C1 segment of cervical spinal cord (tissue), 14 donors: ENCODE data around the gene SRCIN1.
A peak's percentile ranks its signal among the peaks of the same experiment; 100 is the strongest.

Source experiments
- DNase-seq, 14 donors: peaks; one replicate each; lab custom pipeline; 2025; lab: John Stamatoyannopoulos, UW

Gene SRCIN1

DNA sequence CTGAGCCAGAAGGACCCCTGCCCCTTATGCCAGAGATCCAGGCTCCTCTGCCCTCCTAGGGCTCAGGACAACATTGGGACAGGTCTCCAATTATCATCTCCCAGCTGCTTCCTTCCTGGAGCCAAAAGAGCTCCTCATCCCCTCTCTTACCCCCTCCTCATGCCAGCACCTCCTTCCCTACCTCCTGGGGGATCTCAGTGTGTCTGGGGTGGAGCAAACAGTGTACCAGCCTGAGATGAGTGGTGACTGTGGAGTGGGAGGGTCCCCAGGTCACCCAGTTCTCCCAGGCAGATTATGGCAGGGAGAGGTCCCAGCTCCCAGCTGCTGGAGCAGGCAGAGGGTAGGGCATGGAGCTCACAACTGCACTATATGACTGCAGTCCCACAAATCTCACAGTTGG is 23.7 kb downstream of the SRCIN1 start:
- DNase-seq = no peak

DNA sequence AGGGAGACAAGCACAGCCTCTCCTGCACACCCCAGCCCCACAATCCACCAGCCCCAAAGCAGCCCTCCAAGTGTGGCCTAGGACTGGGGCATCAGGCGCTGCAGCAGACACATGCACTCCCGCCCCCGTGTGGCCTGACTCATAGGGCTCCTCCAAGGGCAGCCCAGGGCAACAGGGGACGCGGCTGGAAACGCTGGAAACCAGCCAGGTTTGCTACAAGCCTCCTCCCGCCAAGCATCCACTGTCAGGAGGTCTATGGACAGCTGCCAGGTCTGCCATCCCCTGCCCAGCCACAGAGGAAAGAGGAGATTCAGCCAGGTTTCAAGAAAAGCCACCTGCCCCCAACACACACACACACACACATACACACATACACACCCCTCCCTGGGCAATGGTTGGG is 25.8 kb downstream of the SRCIN1 start:
- DNase-seq = peak in 10 of 14 donors; percentile 17 to 75 (median 42)

DNA sequence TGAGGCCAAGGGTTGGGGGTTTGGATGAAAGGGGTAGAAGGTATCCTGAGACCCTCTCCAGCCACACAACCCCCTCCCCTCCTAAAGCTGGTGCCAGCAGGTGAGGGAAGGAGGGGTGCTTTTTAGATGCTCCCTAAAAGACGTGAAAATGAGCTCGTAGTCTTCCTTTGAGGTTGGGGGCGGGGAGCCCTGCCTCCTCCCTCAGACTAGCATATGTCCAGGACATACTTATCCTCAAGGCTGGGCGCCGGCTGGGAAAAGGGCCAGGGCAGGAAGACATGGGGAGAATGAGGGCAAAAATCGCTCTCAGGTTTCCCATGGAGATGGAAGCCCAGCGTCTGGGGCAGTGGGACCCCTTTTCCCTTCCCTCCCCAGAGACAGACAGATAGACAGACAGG is 26.7 kb downstream of the SRCIN1 start:
- peak in 1 of 14 donors; percentile 58 for DNase-seq

DNA sequence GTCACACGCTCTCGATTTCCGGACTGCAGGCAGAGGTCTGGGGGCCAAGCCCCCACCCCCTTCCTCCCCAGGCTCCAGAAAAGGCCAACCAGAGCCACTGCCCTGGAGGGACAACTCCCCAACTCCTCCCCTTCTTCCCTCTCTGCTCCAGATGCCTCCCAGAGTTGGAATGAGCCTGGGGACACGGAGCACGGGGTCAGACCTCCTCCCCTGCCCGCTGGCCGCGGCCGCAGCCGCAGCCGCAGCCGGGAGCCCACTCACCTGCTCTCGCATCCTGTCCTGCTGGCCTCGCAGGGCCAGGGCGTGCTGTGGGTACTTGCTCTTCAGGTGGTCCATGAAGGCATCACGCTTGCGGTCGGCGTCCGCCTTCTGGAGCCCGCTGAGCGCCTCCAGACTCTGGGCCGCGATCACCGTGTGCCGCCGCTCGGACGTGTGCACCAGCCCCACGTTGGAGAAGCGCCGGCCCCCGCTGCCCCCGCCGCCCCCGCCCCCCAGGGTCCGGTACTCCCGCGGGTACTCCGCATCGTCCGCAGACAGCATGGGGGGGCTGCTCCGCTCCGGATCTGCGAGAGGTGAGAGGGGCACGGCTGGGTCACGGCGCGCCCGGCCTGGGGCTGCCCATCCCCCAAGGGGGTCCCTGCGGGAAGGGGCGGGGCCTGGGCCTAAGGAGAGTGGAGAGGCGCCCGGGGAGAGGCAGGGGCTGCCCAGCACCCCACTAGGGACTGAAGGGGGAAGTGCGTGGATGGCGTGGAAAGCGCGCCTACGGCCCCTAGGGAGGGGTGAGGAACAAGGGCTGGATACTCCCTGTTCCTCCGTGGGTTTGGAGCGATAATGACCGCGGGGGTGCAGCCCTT is 27.3 kb downstream of the SRCIN1 start:
- DNase-seq = no peak

DNA sequence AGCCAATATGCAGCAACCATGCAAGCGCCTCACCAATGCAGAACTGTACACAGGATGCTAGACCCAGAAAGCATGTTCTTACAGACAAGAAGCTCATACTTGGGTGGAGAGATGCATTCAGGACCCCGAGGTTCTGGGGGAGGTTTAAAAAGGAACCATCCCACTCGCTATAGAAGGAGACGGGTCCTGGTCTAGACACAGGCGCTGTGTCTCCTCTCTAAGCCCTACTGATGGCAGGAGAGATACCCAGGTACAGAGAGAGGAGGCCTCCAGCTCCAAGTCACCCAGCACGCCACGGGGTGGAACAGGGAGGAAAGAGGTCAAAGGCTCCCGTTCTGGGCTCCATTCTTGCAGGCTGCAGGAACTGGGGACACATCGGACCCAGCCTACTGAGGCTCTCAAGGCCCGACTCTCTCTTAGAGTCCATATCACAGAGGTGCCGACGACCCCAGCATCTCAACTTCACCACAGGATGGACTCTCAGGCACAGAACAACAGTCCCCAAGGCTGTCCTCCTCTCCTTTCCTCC is 28.0 kb downstream of the SRCIN1 start:
- DNase-seq = no peak

DNA sequence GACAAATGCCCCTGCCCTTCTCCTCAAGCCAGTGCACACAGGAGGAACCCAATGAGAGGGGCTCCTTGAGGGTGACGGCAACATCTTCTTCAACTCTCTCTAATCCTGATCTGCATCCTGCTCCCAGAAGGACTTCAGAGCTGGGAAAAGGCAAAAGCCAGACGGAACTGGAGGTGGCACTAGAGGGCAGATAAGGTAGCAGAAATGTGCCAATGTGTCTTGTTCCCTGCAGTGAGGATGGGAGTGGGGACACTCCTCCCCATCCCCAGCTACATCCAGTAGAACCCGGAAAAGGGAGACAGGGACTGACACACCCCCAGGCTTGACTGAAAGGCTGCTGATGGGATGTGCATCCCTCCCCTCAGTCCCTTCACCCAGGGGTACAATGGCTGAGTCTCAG is 28.5 kb downstream of the SRCIN1 start:
- DNase-seq = peak in 1 of 14 donors; percentile 70

DNA sequence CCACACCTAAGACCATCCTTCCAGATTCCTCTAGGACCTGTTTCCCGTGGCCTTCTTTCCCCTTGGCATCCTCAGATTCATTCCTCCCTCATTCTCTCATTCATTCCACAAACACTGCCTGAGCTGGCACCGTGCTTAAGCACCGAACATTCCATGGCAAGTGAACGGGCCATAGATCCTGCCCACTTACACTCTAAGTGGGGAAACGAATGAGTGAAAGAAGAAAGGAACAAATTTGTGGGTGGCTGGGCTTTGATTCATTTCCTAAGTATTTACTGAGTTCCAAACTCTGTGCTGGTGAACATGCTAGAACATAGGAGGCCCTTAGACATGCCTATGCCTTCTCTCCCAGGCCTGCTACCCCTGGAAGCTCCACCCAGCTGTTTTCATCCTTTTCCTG is 30.0 kb downstream of the SRCIN1 start:
- DNase-seq = no peak

DNA sequence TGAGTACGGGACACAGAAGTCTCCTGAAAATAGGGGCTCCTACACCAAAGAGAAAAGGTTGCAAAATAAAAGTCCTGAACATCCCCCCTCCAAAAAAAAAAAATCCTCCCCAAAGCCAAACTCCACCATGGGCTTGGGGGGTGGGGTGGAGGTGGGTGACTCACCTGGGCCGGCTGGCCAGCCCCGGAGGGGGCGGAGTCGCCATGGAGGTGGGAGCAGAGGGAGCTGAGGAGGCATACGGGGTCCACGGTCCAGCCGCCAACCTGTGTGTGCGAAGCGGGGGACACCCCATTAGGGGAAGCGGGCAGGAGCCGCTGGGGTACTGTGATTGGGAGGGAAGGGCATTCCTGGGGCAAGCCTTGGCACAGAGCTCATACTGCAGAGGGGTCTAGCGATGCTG is 31.0 kb downstream of the SRCIN1 start:
- no peak for DNase-seq

DNA sequence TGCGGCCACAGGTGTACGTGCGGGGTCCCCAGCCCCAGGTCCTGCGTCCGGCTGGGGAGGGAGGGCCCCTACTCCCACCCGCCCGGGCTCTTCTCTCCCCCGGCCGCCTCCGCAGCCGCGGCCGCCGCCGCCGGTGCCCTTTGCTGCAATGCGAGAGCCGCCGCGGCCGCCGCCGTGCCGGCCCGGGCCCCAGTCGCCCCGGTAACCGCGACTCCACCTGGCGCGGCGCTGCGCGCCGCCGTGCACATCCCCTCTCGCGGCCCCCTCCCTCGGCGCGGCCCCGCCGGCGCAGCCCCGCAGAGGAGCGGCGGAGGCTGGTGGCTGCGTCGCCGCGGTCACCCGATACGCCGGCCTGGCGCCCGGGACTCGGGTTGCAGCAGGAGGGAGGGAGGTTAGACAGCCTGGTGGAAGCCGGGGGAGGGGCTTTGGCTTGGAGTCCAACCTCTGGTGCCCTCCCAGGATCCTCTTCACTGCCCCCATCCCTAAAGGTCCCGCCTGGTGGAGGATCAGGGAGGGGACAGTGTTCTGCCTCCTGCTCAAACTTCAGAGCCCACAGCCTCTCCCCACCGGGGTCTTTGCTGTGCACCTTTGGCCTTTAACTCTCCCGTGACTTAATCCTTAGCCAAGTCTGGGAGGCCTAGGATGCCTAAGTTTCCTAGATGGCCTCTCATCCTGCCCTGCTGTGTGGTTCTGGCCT is 32.9 kb downstream of the SRCIN1 start:
- peak in 11 of 14 donors; percentile 27 to 79 (median 52) for DNase-seq

DNA sequence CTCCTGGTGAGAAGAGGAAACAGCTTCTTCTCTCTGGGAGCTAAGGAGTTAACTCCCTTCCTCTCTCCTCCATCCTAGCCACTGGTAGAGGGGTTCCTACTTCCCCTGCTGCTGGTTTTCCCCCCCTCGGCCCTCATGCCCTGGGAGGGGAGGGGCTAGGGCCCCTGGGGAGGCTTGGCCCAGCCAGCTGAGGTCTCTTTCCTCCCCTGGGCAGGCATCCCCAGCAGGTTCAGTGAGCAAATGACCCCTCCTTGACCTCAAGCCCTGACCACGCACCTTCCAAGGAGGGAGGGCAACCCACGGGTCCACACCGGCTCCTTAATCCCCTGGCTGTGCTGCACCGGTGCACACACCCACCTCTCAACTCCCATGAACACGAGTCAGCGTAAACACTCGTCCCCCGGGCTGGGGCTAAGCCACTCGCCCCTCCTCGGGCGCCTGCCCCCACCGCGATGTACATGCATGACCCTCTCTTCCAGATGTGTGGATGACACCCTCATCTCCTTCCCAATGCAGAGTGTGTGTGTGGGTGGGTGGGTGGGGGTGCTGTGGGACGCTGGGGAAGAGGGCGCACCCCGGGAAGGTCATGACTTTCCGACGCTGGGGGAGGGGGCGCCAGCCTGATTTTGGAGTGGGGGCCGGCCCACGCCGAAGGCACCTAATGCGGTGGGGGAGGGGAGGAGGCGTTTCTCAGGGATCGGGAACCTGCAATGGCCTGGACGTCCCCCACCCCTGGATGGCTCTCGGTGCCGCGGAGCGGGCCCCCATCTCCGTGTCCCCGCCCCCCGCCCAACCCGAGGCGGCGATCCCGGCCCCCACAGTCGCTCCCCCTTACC is 33.7 kb downstream of the SRCIN1 start:
- peak in 4 of 14 donors; percentile 26 to 47 (median 36) for DNase-seq

DNA sequence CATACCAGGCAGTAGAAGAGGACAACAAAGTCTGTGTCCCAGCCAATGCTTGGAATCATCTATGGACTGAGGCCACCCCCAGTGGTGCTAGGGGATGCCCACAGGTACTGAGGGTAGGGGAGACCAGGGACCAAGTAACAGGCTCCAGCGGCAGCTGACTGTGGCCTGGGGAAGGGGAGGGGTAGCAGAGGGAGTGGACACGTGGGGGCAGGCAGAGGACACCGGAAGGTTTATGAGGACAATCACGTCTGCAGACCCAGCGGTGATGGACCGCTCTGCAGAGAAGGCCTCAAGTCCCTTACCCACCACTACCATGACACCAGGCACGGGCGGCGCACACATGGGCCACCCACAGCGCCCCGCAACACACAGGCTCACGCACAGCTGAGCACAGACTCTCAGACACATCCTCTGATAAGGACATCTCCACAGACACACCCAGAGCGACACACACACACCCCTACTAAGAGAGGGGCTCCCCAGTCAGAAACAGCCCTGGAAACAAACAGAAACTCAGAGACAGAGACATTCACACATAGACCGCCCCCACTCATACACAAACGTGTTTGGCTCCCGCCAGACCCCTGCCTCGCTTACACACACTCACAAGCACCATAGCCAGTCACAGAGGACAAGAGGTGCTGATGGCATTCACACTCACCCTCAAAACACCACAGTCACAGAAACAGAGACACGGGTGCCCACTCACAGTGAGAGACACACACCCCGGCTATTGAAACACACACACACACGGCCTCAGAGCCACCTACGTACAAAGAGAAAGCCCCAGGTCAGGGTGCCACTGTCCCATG is 35.8 kb downstream of the SRCIN1 start:
- peak in 10 of 14 donors; percentile 28 to 67 (median 53) for DNase-seq

DNA sequence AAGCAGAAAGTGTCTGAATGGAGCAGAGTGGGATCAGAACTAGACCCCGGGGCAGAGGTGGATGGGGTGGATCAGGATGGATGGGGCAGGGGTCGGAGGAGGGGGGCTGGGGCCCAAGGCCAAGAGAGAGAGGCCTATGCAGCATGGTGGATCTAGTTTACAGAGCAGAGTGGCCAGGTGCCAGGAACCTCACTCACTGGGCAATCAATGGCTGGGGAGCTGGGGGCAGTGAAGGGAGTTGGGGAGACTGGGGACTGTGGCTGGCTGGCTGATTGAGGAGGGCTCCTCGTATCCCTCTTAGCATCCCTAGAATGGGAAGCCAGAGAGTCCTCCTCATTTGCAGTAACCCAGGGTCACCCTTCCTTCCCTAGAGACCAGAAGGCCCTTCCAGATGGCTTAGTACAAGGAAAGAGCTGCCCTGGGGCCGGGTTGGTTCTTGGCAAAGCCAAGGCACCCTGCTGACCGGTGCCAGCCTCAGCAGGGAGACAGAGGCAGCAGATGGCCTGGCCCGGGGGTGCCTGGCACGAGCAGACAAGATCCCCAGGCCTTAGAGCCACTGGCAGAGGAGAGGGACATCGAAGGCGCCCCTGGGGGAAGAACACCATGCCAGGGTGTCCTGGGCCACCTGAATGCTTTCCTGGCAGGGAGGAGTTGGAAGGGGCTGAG is 36.8 kb downstream of the SRCIN1 start:
- DNase-seq = peak in 12 of 14 donors; percentile 41 to 86 (median 64)

DNA sequence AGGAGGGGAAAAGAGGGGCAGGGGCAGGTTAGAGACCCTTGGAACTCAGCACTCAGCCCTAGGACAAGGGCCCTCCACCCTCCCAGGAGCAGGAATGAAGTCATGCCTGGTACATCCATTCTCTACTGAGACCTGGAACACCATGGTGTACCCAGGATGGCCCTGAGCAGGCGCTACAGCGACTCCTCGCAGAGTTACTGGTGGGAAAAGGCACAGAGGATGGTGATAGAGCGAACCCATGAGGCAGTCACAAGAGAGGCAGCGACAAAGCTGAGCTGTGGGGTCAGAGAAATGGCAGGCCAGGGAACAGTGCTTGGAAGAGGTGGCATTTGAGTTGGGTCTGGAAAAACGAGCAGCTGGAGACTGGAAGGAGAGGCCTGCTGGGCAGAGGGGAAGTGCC is 37.5 kb downstream of the SRCIN1 start:
- peak in 3 of 14 donors; percentile 30 to 38 (median 38) for DNase-seq

DNA sequence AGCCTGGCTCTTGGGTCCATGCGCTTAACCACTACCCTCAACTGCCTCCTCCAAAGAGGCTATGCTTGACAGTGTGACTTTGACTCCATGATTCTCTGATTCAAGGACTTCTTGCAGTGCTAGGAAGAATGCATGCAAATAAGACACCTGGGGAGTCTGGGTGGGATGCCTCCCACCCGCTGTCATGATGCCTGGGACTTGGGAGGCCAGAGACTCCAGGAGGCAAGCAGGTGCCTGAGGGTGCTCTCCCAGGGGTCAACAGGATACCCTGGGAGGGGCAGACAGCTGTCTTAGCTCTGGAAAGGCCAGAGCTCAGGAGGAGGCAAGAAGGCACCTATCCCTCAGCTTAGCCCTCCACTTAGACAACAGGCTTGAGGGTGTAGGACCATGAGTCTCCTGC is 38.4 kb downstream of the SRCIN1 start:
- no peak for DNase-seq

DNA sequence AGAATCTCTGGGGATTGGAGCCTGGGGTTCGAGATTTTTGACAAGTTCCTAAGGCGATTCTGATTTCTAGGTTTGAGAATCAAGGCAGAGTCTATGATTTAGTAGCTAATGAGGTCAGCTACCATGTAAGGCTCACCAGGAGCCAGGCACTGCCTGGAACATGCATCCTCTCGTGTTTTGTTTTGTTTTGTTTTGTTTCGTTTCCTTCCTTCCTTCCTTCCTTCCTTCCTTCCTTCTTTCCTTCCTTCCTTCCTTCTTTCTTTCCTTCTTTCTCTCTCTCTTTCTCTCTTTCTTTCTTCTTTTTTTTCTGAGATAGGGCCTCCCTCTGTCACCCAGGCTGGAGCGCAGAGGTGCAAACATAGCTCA is 39.1 kb downstream of the SRCIN1 start:
- DNase-seq = no peak

DNA sequence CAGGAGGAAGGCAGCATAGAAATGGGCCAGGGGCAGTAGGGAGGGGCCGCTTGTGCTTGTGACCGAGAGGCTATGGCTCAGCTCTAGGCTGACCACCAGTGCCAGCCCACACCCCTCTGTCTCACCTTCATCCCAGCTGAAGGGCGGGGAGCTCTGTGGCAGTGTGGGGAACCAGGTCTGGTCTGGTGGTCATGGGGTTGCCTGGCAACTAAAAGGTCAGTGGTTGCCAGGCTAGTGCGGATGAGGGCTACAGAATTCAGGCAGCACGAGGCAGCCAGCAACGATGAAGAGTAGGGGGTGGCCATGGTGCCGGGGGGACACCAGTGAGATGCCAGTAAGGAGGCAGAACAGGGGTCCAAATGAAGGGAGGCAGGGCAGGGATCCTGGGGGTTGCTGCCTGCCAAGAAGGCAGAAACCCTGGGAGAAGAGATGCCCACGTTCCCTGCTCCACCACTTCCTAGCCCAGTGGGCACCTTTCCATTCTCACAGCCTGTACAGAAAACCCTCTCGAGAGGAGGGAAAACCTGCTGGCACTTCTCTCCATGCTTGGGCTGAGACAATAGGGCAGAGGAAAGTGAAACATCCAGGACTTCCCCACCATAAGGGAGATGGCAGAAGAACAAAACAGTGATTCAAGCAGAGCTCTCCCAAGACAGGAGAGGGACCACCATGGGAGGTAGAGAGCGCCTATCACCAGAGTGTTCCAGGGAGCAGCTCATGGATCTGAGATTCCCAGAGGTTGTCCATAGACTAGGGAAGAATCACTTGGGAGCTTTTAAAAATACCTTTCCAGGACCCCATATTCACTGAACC is 39.7 kb downstream of the SRCIN1 start:
- peak in 4 of 14 donors; percentile 24 to 85 (median 35) for DNase-seq

DNA sequence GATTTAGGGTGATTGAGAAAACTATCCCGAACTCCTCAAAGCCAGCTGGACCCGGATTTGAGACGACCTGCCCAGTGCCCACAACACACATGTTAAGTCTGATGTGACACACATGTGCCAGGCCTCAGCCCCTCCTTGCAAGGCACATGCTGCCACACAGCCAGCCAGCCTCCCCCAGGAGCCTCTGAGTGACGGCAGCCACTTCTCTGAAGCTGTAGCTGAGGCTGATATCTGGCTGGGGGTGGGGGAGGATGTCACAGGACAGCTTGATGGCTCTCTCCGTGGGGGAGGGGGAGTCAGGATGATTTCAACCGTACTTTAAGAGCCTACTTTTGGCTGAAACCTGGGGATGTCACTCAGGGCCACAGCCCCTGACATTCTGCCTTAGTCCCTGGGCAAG is 40.9 kb downstream of the SRCIN1 start:
- DNase-seq = peak in 1 of 14 donors; percentile 31

DNA sequence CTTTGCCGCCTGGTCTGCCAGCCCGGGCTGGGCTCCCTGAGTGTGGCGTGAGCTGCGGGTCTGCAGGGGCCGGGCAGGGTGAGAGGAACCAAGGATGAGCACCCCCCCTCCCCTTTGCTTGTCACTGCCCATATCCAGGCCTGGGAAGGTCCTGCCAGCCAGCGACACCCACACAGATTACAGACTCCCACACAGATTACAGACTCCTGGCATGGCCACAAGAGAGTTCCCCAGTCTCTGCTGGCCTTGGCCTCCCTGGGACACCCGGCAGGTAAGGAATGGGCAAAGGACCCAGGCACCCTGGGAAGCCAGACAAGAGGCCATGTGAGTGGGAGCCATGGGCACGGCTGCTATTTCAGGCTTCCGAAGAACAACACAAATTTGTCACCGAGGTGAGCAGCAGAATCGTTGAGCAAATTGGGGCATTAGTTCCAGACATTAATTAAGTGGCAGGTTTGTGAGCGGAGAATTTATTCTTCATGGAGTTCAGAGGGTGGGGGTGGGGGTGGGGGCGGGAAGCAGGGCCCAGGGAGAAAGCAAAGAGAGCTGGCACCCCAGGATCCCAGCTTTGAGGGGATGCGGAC is 41.4 kb downstream of the SRCIN1 start:
- no peak for DNase-seq
